Fibroblast of pulmonary artery (primary cell): Measurements from ENCODE around the gene PLXNA4.

Source experiments
- DNase-seq: peaks from one replicate; pipeline ENCODE4 v3.0.0-alpha.2; 2010; ENCODE audit warnings: low read depth
- H3K4me3 ChIP-seq: replicated peaks from 2 replicates; pipeline ENCODE4 v1.5.1; 2011; ENCODE audit warnings: low read depth, mild to moderate bottlenecking, control low read depth, low read length, moderate library complexity
- CTCF ChIP-seq: IDR thresholded peaks from 2 replicates; pipeline ENCODE4 v1.5.1; 2011; ENCODE audit warnings: mild to moderate bottlenecking, control low read depth, low read length, inconsistent platforms; ENCODE audit errors: missing control alignments

The PLXNA4 gene

GRCh38 chr7:132518102-132518838 lies 58.0 kb downstream of the PLXNA4 start:
- TF ChIP-seq CTCF: peak; percentile 44
- no peak overlapping the region for H3K4me3 ChIP-seq
- no peak for DNase-seq

- no peak overlapping the region for H3K4me3 ChIP-seq
- peak; percentile 50 for DNase-seq
- no peak for TF ChIP-seq CTCF
Measured at GRCh38 chr7:132516042-132516840, 60.0 kb downstream of the PLXNA4 start.

- TF ChIP-seq CTCF: no peak
- DNase-seq: no peak
- H3K4me3 ChIP-seq: no peak overlapping the region
Measured at GRCh38 chr7:132515181-132515580, 61.1 kb downstream of the PLXNA4 start.

- TF ChIP-seq CTCF: no peak
- H3K4me3 ChIP-seq: no peak overlapping the region
- no peak for DNase-seq
Measured at GRCh38 chr7:132514430-132514829, 61.8 kb downstream of the PLXNA4 start.

- no peak overlapping the region for H3K4me3 ChIP-seq
- no peak for TF ChIP-seq CTCF
- DNase-seq: no peak
Measured at GRCh38 chr7:132511921-132512320, 64.3 kb downstream of the PLXNA4 start.

- H3K4me3 ChIP-seq: no peak overlapping the region
- no peak for DNase-seq
- no peak for TF ChIP-seq CTCF
Measured at GRCh38 chr7:132511387-132511786, 64.9 kb downstream of the PLXNA4 start.
